Adrenal gland (tissue), 5 donors: Measurements from ENCODE around the gene C1orf216.

Experiments used
- CTCF ChIP-seq, 6 experiments: fragments of 450-650 bp in 4 of 6; fragments of 200-600 bp in 2 of 6; sonication (generic) in 1 of 6; IDR thresholded peaks; 1 replicate in 5 of 6; 2 replicates in 1 of 6; pipeline versions ENCODE4 v1.5.1 to v1.8.0; 2016 to 2021; ENCODE audit warnings: antibody characterized with exemption in 6 of 6, mild to moderate bottlenecking in 2 of 6, moderate library complexity in 1 of 6
- POLR2A ChIP-seq, 2 donors: fragments of 450-650 bp; IDR thresholded peaks; one replicate each; pipeline ENCODE4 v1.6.1; 2017; ENCODE audit warnings: antibody characterized with exemption in 2 of 2, mild to moderate bottlenecking in 2 of 2, moderate library complexity in 1 of 2
- donor health status: DM: no; HTN: no; CAD: no.

- TF ChIP-seq CTCF (IDR thresholded peaks at IDR 0.05) (no peak), POLR2A (IDR thresholded peaks at IDR 0.05) (no peak)
Measured at GRCh38 chr1:35756064-35756463, 37.4 kb upstream of the C1orf216 start.
